SK-N-SH treated with all-trans-retinoic acid at 6 μM for 48 hours (cell line): ENCODE results near the gene IQUB.

ENCODE experiments used
- ARNTL ChIP-seq: fragments of 450-650 bp; formaldehyde crosslinking; IDR thresholded peaks from 2 replicates; pipeline ENCODE4 v1.5.0; 2020; ENCODE audit warnings: low read depth, mild to moderate bottlenecking, moderate library complexity, borderline replicate concordance
- BACH2 ChIP-seq: fragments of 250-450 bp; sonication (Bioruptor Pico); IDR thresholded peaks from 2 replicates; pipeline ENCODE4 v1.9.0; 2021; ENCODE audit warnings: mild to moderate bottlenecking, borderline replicate concordance
- CSDC2 ChIP-seq: fragments of 250-450 bp; sonication (Bioruptor Pico); IDR thresholded peaks from 2 replicates; pipeline ENCODE4 v1.5.0; 2020; ENCODE audit warnings: mild to moderate bottlenecking, moderate library complexity
- PATZ1 ChIP-seq: fragments of 250-450 bp; sonication (Bioruptor Pico); IDR thresholded peaks from 2 replicates; pipeline ENCODE4 v1.8.0; 2020; ENCODE audit warnings: mild to moderate bottlenecking, moderate library complexity, borderline replicate concordance
- POU6F1 ChIP-seq: fragments of 250-450 bp; sonication (Bioruptor Pico); IDR thresholded peaks from 2 replicates; pipeline ENCODE4 v1.8.0; 2021; ENCODE audit warnings: low read depth, mild to moderate bottlenecking, moderate library complexity, borderline replicate concordance
- TSHZ2 ChIP-seq: fragments of 250-450 bp; sonication (Bioruptor Pico); IDR thresholded peaks from 2 replicates; pipeline ENCODE4 v1.5.0; 2020; ENCODE audit warnings: mild to moderate bottlenecking, moderate library complexity
- ZFP3 ChIP-seq: fragments of 250-450 bp; sonication (Bioruptor Pico); IDR thresholded peaks from 2 replicates; pipeline ENCODE4 v1.5.0; 2020; ENCODE audit warnings: mild to moderate bottlenecking, moderate library complexity

- TF ChIP-seq PATZ1 (no peak), CSDC2 (CRISPR knock-in tag) (no peak), POU6F1 (CRISPR knock-in tag) (no peak), ZFP3 (CRISPR knock-in tag) (no peak), ARNTL (CRISPR knock-in tag) (no peak), TSHZ2 (no peak), BACH2 (CRISPR knock-in tag) (no peak)
These were observed 35.8 kb downstream of the IQUB start for GRCh38 chr7:123498601-123499000.
